SHP77 (cell line): ENCODE results near the gene MPHOSPH9.
"Not testable (repeated sequence)": the region's sequence is repeated elsewhere in the genome, so short reads cannot be mapped to it uniquely, and the experiment has no call there.

Experiments
- DNase-seq, 2 experiments: peaks; one replicate each; lab custom pipeline; 2025; lab: John Stamatoyannopoulos, UW

Gene MPHOSPH9

GRCh38 chr12:123260081-123260480 lies 27.1 kb upstream of the MPHOSPH9 start:
- no peak for DNase-seq

- DNase-seq, result no peak
Measured at GRCh38 chr12:123258593-123258992, 25.7 kb upstream of the MPHOSPH9 start.

- DNase-seq, result no peak
Measured at GRCh38 chr12:123254853-123255446, 22.0 kb upstream of the MPHOSPH9 start.

GRCh38 chr12:123253641-123254459 lies 20.9 kb upstream of the MPHOSPH9 start:
- no peak for DNase-seq

- DNase-seq, result not testable (repeated sequence)
Measured at GRCh38 chr12:123252365-123252764, 19.4 kb upstream of the MPHOSPH9 start.

- DNase-seq, result no peak
Measured at GRCh38 chr12:123251403-123252076, 18.6 kb upstream of the MPHOSPH9 start.

GRCh38 chr12:123250471-123251383 lies 17.8 kb upstream of the MPHOSPH9 start:
- peak; percentile 25 to 47 for DNase-seq

- DNase-seq, result not testable (repeated sequence)
Measured at GRCh38 chr12:123248996-123249741, 16.2 kb upstream of the MPHOSPH9 start.

- not testable (repeated sequence) for DNase-seq
Measured at GRCh38 chr12:123248129-123248528, 15.2 kb upstream of the MPHOSPH9 start.

GRCh38 chr12:123245678-123246077 lies 12.7 kb upstream of the MPHOSPH9 start:
- no peak for DNase-seq

- no peak for DNase-seq
Measured at GRCh38 chr12:123243671-123244262, 10.8 kb upstream of the MPHOSPH9 start.

- DNase-seq, result no peak
Measured at GRCh38 chr12:123242116-123242904, 9.4 kb upstream of the MPHOSPH9 start.

- no peak for DNase-seq
Measured at GRCh38 chr12:123238961-123239360, 6.0 kb upstream of the MPHOSPH9 start.

- DNase-seq, result no peak
Measured at GRCh38 chr12:123238330-123238682, 5.4 kb upstream of the MPHOSPH9 start.

GRCh38 chr12:123237646-123238329 lies 4.8 kb upstream of the MPHOSPH9 start:
- peak; percentile 44 to 68 for DNase-seq

GRCh38 chr12:123233505-123234308 lies 766 bp upstream of the MPHOSPH9 start:
- DNase-seq, result no peak

- no peak for DNase-seq
Measured at GRCh38 chr12:123232472-123232806, 502 bp downstream of the MPHOSPH9 start.

GRCh38 chr12:123231931-123232330 lies 1.0 kb downstream of the MPHOSPH9 start:
- DNase-seq, result peak in 1 of 2 experiments; percentile 11

- no peak for DNase-seq
Measured at GRCh38 chr12:123229051-123229450, 3.9 kb downstream of the MPHOSPH9 start.
